Measurements from ENCODE around the gene LRCH2. TPM values are rescaled to one million over a fixed set of nuclear protein-coding genes. Genes with fewer than 3 reads are reported as not detected.

Gene LRCH2
- total and polyA plus RNA-seq, 2 of the 13 experiments (the other 11 are each of a cell fraction or from before 2014, with no cell fraction given), result not detected

DNA sequence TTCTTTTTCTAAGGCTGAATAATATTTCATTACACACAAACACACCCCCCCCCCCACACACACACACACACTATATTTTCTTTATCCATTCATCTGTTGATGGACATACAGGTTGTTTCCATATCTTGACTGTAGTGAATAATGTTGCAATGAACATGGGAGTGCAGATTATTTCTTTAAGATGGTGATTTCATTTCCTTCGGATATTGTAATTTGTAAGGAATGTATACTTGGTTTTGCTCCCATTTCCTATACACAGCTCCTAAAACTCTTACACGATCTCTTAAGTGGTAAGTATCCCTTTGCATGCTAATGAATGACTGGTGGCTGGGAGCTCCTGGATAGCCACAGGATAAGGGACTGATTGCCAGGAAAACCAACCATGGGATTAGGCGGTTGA is 59.3 kb downstream of the LRCH2 start (continued):
- TF ChIP-seq, protein P1, sequence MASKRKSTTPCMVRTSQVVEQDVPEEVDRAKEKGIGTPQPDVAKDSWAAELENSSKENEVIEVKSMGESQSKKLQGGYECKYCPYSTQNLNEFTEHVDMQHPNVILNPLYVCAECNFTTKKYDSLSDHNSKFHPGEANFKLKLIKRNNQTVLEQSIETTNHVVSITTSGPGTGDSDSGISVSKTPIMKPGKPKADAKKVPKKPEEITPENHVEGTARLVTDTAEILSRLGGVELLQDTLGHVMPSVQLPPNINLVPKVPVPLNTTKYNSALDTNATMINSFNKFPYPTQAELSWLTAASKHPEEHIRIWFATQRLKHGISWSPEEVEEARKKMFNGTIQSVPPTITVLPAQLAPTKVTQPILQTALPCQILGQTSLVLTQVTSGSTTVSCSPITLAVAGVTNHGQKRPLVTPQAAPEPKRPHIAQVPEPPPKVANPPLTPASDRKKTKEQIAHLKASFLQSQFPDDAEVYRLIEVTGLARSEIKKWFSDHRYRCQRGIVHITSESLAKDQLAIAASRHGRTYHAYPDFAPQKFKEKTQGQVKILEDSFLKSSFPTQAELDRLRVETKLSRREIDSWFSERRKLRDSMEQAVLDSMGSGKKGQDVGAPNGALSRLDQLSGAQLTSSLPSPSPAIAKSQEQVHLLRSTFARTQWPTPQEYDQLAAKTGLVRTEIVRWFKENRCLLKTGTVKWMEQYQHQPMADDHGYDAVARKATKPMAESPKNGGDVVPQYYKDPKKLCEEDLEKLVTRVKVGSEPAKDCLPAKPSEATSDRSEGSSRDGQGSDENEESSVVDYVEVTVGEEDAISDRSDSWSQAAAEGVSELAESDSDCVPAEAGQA (IDR thresholded peaks at IDR 0.05; ENCODE audit: low read depth), result no peak
- TF ChIP-seq, protein P1 (CRISPR knock-in tag; IDR thresholded peaks at IDR 0.05; ENCODE audit: borderline replicate concordance), result no peak
- no peak for TF ChIP-seq ZFX (CRISPR knock-in tag; IDR thresholded peaks at IDR 0.05; ENCODE audit: low read depth)

- intact Hi-C loops (cut with micrococcal nuclease; ENCODE audit: unreplicated experiment), result loop anchor here (5.0 kb wide), 1 partner anchor 389 kb away; the partner anchor contains the start of gene PLS3
- H3K4me3 ChIP-seq (replicated peaks in 1 of 3; ENCODE audit: insufficient read depth in 1 of 3, low read depth in 2 of 3, low read length in 3 of 3), result no peak overlapping the region
- H3K4me1 ChIP-seq (ENCODE audit: insufficient read depth, low read length), result no peaks in the 10 kb centered on the region
- H3K9ac ChIP-seq (ENCODE audit: insufficient read depth, low read depth, low read length), result no peak overlapping the region
- no peaks in the 10 kb centered on the region for H3K79me2 ChIP-seq (ENCODE audit: insufficient read depth, low read length)
- H3K4me2 ChIP-seq (ENCODE audit: low read depth, low read length), result no peak overlapping the region
- no peaks in the 10 kb centered on the region for H3K36me3 ChIP-seq (replicated peaks in 1 of 2; ENCODE audit: control insufficient read depth in 1 of 2, insufficient read depth in 2 of 2, low read length in 2 of 2)
- ChIA-PET CTCF (ENCODE audit: low intra/inter-chr PET ratio, low total read pairs) (no interaction called here), POLR2A (no interaction called here)
- no TSS peak for BruUV-seq (replicated peaks)
- WGBS (ENCODE audit: low lambda C conversion rate), result 9% methylated on average over 8 of the region's 9 CpGs
- no peak overlapping the region for H3K27ac ChIP-seq (ENCODE audit: extremely low read length, insufficient read depth, low read length)
- FAIRE-seq (no peak), DNase-seq (ENCODE audit: low spot score) (no peak), ATAC-seq (no peak)
- in situ Hi-C loops (cut with HindIII; ENCODE audit: extremely low pct_ligation_motif_present, low pct_unique_long_range_greater_than_20kb), result no loop called here
- TF ChIP-seq ZNF264 (CRISPR knock-in tag; IDR thresholded peaks at IDR 0.05) (no peak), ZBTB21 (CRISPR knock-in tag; IDR thresholded peaks at IDR 0.05) (no peak), ZNF263 (CRISPR knock-in tag; IDR thresholded peaks at IDR 0.05) (no peak), ZBTB26 (CRISPR knock-in tag; IDR thresholded peaks at IDR 0.05; ENCODE audit: borderline replicate concordance) (no peak), SMARCC2 (IDR thresholded peaks at IDR 0.05) (no peak), ZNF749 (CRISPR knock-in tag; IDR thresholded peaks at IDR 0.05; ENCODE audit: borderline replicate concordance) (no peak), GFI1 (CRISPR knock-in tag; IDR thresholded peaks at IDR 0.05; ENCODE audit: borderline replicate concordance) (no peak), SP140L (CRISPR knock-in tag; IDR thresholded peaks at IDR 0.05; ENCODE audit: borderline replicate concordance) (no peak), ZNF547 (CRISPR knock-in tag; IDR thresholded peaks at IDR 0.05) (no peak), ZSCAN25 (CRISPR knock-in tag; IDR thresholded peaks at IDR 0.05) (no peak)
- TF ChIP-seq, protein P2, sequence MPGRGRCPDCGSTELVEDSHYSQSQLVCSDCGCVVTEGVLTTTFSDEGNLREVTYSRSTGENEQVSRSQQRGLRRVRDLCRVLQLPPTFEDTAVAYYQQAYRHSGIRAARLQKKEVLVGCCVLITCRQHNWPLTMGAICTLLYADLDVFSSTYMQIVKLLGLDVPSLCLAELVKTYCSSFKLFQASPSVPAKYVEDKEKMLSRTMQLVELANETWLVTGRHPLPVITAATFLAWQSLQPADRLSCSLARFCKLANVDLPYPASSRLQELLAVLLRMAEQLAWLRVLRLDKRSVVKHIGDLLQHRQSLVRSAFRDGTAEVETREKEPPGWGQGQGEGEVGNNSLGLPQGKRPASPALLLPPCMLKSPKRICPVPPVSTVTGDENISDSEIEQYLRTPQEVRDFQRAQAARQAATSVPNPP (CRISPR knock-in tag; IDR thresholded peaks at IDR 0.05), result no peak
- TF ChIP-seq, protein P3, sequence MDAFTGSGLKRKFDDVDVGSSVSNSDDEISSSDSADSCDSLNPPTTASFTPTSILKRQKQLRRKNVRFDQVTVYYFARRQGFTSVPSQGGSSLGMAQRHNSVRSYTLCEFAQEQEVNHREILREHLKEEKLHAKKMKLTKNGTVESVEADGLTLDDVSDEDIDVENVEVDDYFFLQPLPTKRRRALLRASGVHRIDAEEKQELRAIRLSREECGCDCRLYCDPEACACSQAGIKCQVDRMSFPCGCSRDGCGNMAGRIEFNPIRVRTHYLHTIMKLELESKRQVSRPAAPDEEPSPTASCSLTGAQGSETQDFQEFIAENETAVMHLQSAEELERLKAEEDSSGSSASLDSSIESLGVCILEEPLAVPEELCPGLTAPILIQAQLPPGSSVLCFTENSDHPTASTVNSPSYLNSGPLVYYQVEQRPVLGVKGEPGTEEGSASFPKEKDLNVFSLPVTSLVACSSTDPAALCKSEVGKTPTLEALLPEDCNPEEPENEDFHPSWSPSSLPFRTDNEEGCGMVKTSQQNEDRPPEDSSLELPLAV (CRISPR knock-in tag; conservative IDR thresholded peaks at IDR 0.05; ENCODE audit: low read depth), result no peak
- no peaks in the 10 kb centered on the region for H3K27me3 ChIP-seq (ENCODE audit: control insufficient read depth in 1 of 2, insufficient read depth in 2 of 2, low read length in 2 of 2)
- no peak overlapping the region for H2AFZ ChIP-seq (ENCODE audit: low read length)
- H3K9me3 ChIP-seq (ENCODE audit: low read length), result no peaks in the 10 kb centered on the region
- no peaks in the 10 kb centered on the region for H4K20me1 ChIP-seq (ENCODE audit: insufficient read depth, low read length)
Measured at GRCh38 chrX:115173181-115173580, 60.7 kb downstream of the LRCH2 start.

All from HepG2 (cell line).